Spleen (tissue), 7 donors: ENCODE measurements around the gene SUPT20H.

Experiments used
- POLR2AphosphoS5 ChIP-seq, 3 donors: sonication (generic); formaldehyde crosslinking; IDR thresholded peaks; one replicate each; pipeline ENCODE4 v1.5.1; 2017; ENCODE audit warnings: antibody characterized with exemption in 3 of 3
- TF ChIP-seq, protein P1 (sequence below), 11 experiments: fragments of 200-600 bp in 7 of 11; fragments of 450-650 bp in 4 of 11; sonication (generic) in 4 of 11; IDR thresholded peaks in 8 of 11; conservative IDR thresholded peaks in 3 of 11; 1 replicate in 7 of 11; 2 replicates in 4 of 11; pipeline versions ENCODE4 v1.4.0 to v1.8.0; 2016 to 2021; ENCODE audit warnings: antibody characterized with exemption in 11 of 11, inconsistent platforms in 4 of 11, mild to moderate bottlenecking in 1 of 11
- donor health status: DM: no; HTN: no; CAD: no; lungs with moderate emphysema.
- donor health status: DM: no; HTN: no; CAD: no.
- donor health status: DM: no; HTN: no; CAD: no.

DNA sequence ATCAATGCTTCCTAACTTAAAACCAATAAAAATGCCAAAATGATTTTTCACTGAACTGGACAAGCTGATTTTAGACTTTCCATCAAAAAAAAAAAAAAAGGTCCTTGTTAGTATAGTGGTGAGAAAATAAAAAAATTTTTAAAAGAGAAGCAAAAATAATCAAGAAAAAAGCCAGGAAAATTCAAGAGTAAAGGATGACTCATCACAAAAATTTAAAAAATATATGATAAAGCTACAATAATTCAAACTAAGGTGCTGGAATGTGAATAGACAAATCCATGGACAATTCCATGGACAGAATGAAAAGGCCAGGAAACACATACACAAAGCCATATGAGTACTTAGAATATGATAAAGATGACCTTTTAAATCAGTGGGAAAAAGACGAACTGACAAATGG, 86.5 kb downstream of the SUPT20H start:
- TF ChIP-seq, protein P1, sequence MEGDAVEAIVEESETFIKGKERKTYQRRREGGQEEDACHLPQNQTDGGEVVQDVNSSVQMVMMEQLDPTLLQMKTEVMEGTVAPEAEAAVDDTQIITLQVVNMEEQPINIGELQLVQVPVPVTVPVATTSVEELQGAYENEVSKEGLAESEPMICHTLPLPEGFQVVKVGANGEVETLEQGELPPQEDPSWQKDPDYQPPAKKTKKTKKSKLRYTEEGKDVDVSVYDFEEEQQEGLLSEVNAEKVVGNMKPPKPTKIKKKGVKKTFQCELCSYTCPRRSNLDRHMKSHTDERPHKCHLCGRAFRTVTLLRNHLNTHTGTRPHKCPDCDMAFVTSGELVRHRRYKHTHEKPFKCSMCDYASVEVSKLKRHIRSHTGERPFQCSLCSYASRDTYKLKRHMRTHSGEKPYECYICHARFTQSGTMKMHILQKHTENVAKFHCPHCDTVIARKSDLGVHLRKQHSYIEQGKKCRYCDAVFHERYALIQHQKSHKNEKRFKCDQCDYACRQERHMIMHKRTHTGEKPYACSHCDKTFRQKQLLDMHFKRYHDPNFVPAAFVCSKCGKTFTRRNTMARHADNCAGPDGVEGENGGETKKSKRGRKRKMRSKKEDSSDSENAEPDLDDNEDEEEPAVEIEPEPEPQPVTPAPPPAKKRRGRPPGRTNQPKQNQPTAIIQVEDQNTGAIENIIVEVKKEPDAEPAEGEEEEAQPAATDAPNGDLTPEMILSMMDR (IDR thresholded peaks at IDR 0.05 in 8 of 11, conservative IDR thresholded peaks at IDR 0.05 in 3 of 11), result no peak
- no peak for TF ChIP-seq POLR2AphosphoS5 (IDR thresholded peaks at IDR 0.05)
